Gastrocnemius medialis (tissue), 4 donors: ENCODE data around the gene ZNF646. TPM values are rescaled to one million over a fixed set of nuclear protein-coding genes. Genes with fewer than 3 reads are reported as not detected.

Experiments used
- ATAC-seq, 2 donors: fragments of 150-250 bp; one replicate each; pipeline ENCODE4 v1.9.1; 2016
- DNase-seq, 2 donors: peaks; one replicate each; pipeline ENCODE4 v3.0.0-alpha.2; 2019
- H3K27ac ChIP-seq, 4 donors: fragments of 200-600 bp; sonication (generic); 1 replicate in 1 of 4; 2 replicates in 3 of 4; pipeline ENCODE4 v1.5.1; 2016 to 2018; ENCODE audit warnings: mild to moderate bottlenecking in 2 of 4, moderate library complexity in 1 of 4
- H3K27me3 ChIP-seq, 3 donors: fragments of 200-600 bp; sonication (generic) in 2 of 3; 1 replicate in 1 of 3; 2 replicates in 2 of 3; pipeline versions ENCODE4 v1.5.1 to v1.6.0; 2016 to 2019; ENCODE audit warnings: mild to moderate bottlenecking in 1 of 3, moderate library complexity in 1 of 3
- H3K36me3 ChIP-seq, 2 donors: fragments of 200-600 bp; sonication (generic) in 1 of 2; one replicate each; pipeline ENCODE4 v1.5.1; 2017 to 2018
- H3K4me1 ChIP-seq, 2 donors: fragments of 200-600 bp; sonication (generic) in 1 of 2; one replicate each; pipeline ENCODE4 v1.5.1; 2016 to 2017; ENCODE audit warnings: mild to moderate bottlenecking in 2 of 2
- H3K4me3 ChIP-seq, 4 donors: fragments of 200-600 bp; sonication (generic) in 3 of 4; 1 replicate in 1 of 4; 2 replicates in 3 of 4; pipeline ENCODE4 v1.5.1; 2016 to 2019; ENCODE audit warnings: mild to moderate bottlenecking in 2 of 4
- H3K9me3 ChIP-seq, 3 donors: fragments of 200-600 bp; sonication (generic) in 2 of 3; 1 replicate in 1 of 3; 2 replicates in 2 of 3; pipeline ENCODE4 v1.5.1; 2016 to 2019
- CTCF ChIP-seq, 5 experiments: fragments of 450-650 bp in 3 of 5; fragments of 200-600 bp in 2 of 5; sonication (generic) in 2 of 5; IDR thresholded peaks in 4 of 5; conservative IDR thresholded peaks in 1 of 5; 1 replicate in 4 of 5; 2 replicates in 1 of 5; pipeline ENCODE4 v1.5.1; 2016 to 2019; ENCODE audit warnings: antibody characterized with exemption in 5 of 5, mild to moderate bottlenecking in 3 of 5, moderate library complexity in 3 of 5
- POLR2A ChIP-seq, 2 donors: fragments of 450-650 bp; IDR thresholded peaks; one replicate each; pipeline ENCODE4 v1.6.1; 2017; ENCODE audit warnings: antibody characterized with exemption in 2 of 2, mild to moderate bottlenecking in 2 of 2, moderate library complexity in 2 of 2
- in situ Hi-C, 4 donors: fragments of 200-750 bp; cut with MboI; loops; one replicate each; pipeline versions ENCODE4 v1.15.0 to v1.8.0; 2017; ENCODE audit warnings: low sequenced_read_pairs in 4 of 4
- intact Hi-C: fragments of 100-400 bp; cut with DNase I; formaldehyde crosslinking; loops from one replicate; pipeline ENCODE4 v1.15.1; 2023; ENCODE audit warnings: low total_unique reads
- total RNA-seq, 4 donors: library from RNA; depleted of rRNA; stranded (reverse); fragments of >200 nt; gene quantifications; one replicate each; pipeline versions ENCODE4 v1.1.0 to v1.2.3, GENCODE V29; 2016

The ZNF646 gene
- total RNA-seq, 4 donors from 2014 or later = 11.7 to 33.2 (median 21.5) TPM

- Histone ChIP-seq H3K27me3 (no peaks in the 10 kb centered on the region), H3K27ac (peak overlapping the region; percentile 65 to 79 (median 76)), H3K4me1 (peaks cover 29 to 37% of the 10 kb centered on the region in 2 donors), H3K36me3 (peaks cover 0 to 50% of the 10 kb centered on the region in 2 donors), H3K9me3 (no peaks in the 10 kb centered on the region), H3K4me3 (no peak overlapping the region)
- intact Hi-C loops (no loop called here), in situ Hi-C loops (no loop called here)
- TF ChIP-seq CTCF (IDR thresholded peaks at IDR 0.05 in 4 of 5, conservative IDR thresholded peaks at IDR 0.05 in 1 of 5) = no peak
- peak in 1 of 2 donors; percentile 29 for TF ChIP-seq POLR2A (IDR thresholded peaks at IDR 0.05)
- DNase-seq = peak in 1 of 2 donors; percentile 56
- ATAC-seq = peak; percentile 52 to 64
These were observed 54.7 kb downstream of the ZNF646 start for GRCh38 chr16:31128711-31129567.

GRCh38 chr16:31129568-31130335 is 55.5 kb downstream of the ZNF646 start:
- Histone ChIP-seq H3K4me3 (no peak overlapping the region), H3K27ac (peak overlapping the region; percentile 65 to 79 (median 76)), H3K27me3 (no peaks in the 10 kb centered on the region), H3K4me1 (peaks cover 29 to 37% of the 10 kb centered on the region in 2 donors), H3K9me3 (no peaks in the 10 kb centered on the region), H3K36me3 (peaks cover 0 to 42% of the 10 kb centered on the region in 2 donors)
- ATAC-seq (no peak), DNase-seq (peak in 1 of 2 donors; percentile 29)
- intact Hi-C loops = no loop called here
- in situ Hi-C loops = no loop called here
- TF ChIP-seq POLR2A (IDR thresholded peaks at IDR 0.05) (no peak), CTCF (IDR thresholded peaks at IDR 0.05 in 4 of 5, conservative IDR thresholded peaks at IDR 0.05 in 1 of 5) (no peak)

DNA sequence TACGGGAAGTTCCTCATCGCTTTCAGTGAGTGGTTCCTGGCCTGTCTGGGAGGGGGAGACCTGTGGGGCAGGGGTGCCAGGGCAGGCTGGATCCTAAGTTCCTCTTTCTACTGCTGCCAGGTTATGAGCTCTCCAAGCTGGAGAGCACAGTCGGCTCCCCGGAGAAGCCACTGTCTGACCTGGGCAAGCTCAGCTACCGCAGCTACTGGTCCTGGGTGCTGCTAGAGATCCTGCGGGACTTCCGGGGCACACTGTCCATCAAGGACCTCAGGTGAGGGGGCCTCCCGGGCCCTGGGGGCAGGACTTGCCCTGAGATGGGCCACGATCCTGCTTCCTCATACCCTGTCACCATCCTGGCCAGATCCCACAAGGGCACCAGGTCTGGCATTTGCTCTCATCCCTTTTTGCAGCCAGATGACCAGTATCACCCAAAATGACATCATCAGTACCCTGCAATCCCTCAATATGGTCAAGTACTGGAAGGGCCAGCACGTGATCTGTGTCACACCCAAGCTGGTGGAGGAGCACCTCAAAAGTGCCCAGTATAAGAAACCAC is 56.2 kb downstream of the ZNF646 start:
- DNase-seq (no peak), ATAC-seq (no peak)
- Histone ChIP-seq H3K27ac (peak overlapping the region in 3 of 4 donors; percentile 65 to 77 (median 74)), H3K4me1 (peaks cover 29 to 37% of the 10 kb centered on the region in 2 donors), H3K36me3 (peaks cover 0 to 37% of the 10 kb centered on the region in 2 donors), H3K9me3 (no peaks in the 10 kb centered on the region), H3K4me3 (no peak overlapping the region), H3K27me3 (no peaks in the 10 kb centered on the region)
- intact Hi-C loops (no loop called here), in situ Hi-C loops (no loop called here)
- TF ChIP-seq CTCF (IDR thresholded peaks at IDR 0.05 in 4 of 5, conservative IDR thresholded peaks at IDR 0.05 in 1 of 5) = no peak

GRCh38 chr16:31130899-31131298 is 56.7 kb downstream of the ZNF646 start:
- intact Hi-C loops (no loop called here), in situ Hi-C loops (no loop called here)
- H3K36me3 ChIP-seq = peaks cover 0 to 37% of the 10 kb centered on the region in 2 donors
- H3K27ac ChIP-seq = no peak overlapping the region
- no peaks in the 10 kb centered on the region for H3K27me3 ChIP-seq
- H3K9me3 ChIP-seq = no peaks in the 10 kb centered on the region
- ATAC-seq = no peak
- H3K4me3 ChIP-seq = no peak overlapping the region
- no peak for DNase-seq
- TF ChIP-seq CTCF (IDR thresholded peaks at IDR 0.05 in 4 of 5, conservative IDR thresholded peaks at IDR 0.05 in 1 of 5) (no peak), POLR2A (IDR thresholded peaks at IDR 0.05) (no peak)
- H3K4me1 ChIP-seq = peaks cover 29 to 37% of the 10 kb centered on the region in 2 donors
